Activated CD8-positive, alpha-beta memory T cell treated with anti-CD3 and anti-CD28 coated beads, Interleukin-2, amount 10 ng/mL, durations not matched to agents 7 days and 5 days (primary cell): ENCODE measurements around the gene ARHGEF33. TPM values are rescaled to one million over a fixed set of nuclear protein-coding genes. Genes with fewer than 3 reads are reported as not detected.
A peak's percentile ranks its signal among the peaks of the same experiment; 100 is the strongest.

Source experiments
- ATAC-seq: fragments of 150-1000 bp; cut with Tn5 transposase; one replicate; pipeline ENCODE4 v1.10.0; 2021; ENCODE audit warnings: moderate library complexity
- CTCF ChIA-PET: fragments of 350-600 bp; sonication (Branson Sonifier 250); formaldehyde crosslinking; loops from one replicate; lab custom pipeline; 2021; ENCODE audit warnings: antibody characterized with exemption; lab: Charles Lee
- DNase-seq: peaks from one replicate; pipeline ENCODE4 v3.0.0-alpha.2; 2020
- H3K27ac Mint-ChIP-seq: one replicate; pipeline ENCODE4 v1.8.0; 2021; ENCODE audit warnings: mild to moderate bottlenecking, mixed read lengths
- H3K27me3 Mint-ChIP-seq: one replicate; pipeline ENCODE4 v1.8.0; 2021; ENCODE audit warnings: mixed read lengths
- H3K36me3 Mint-ChIP-seq: one replicate; pipeline ENCODE4 v1.8.0; 2021; ENCODE audit warnings: mild to moderate bottlenecking, mixed read lengths
- H3K4me1 Mint-ChIP-seq: one replicate; pipeline ENCODE4 v1.8.0; 2021; ENCODE audit warnings: mixed read lengths
- H3K4me3 Mint-ChIP-seq: one replicate; pipeline ENCODE4 v1.8.0; 2021; ENCODE audit warnings: mild to moderate bottlenecking, moderate library complexity, mixed read lengths
- H3K9me3 Mint-ChIP-seq: one replicate; pipeline ENCODE4 v1.8.0; 2022; ENCODE audit warnings: low read depth, mixed read lengths
- total RNA-seq, 2 experiments: library from RNA; stranded (reverse); gene quantifications; one replicate each; pipeline ENCODE4 v1.2.3, GENCODE V29; 2021

ARHGEF33 gene
- total RNA-seq, 2 experiments from 2014 or later: 0.59 to 1.0 TPM

GRCh38 chr2:38948995-38949394, 59.3 kb downstream of the ARHGEF33 start:
- no peak overlapping the region for H3K4me3 Mint-ChIP-seq
- H3K4me1 Mint-ChIP-seq: no peaks in the 10 kb centered on the region
- H3K36me3 Mint-ChIP-seq: no peaks in the 10 kb centered on the region
- CTCF ChIA-PET: interaction anchor here (0.8 to 5.7 kb wide), 7 partner anchors 10 to 296 kb away, joined by 3 to 129 read pairs (median 4); no protein-coding TSS in a partner anchor
- H3K27ac Mint-ChIP-seq: no peak overlapping the region
- peaks cover 8% of the 10 kb centered on the region for H3K27me3 Mint-ChIP-seq
- no peaks in the 10 kb centered on the region for H3K9me3 Mint-ChIP-seq
- no peak for DNase-seq
- no peak for ATAC-seq

GRCh38 chr2:38951766-38952165, 62.1 kb downstream of the ARHGEF33 start:
- H3K9me3 Mint-ChIP-seq: no peaks in the 10 kb centered on the region
- H3K4me1 Mint-ChIP-seq: no peaks in the 10 kb centered on the region

GRCh38 chr2:38957972-38958371, 68.3 kb downstream of the ARHGEF33 start:
- Mint-ChIP-seq H3K4me1 (peaks cover 7% of the 10 kb centered on the region), H3K27ac (no peak overlapping the region), H3K27me3 (peaks cover 57% of the 10 kb centered on the region), H3K9me3 (no peaks in the 10 kb centered on the region), H3K36me3 (no peaks in the 10 kb centered on the region), H3K4me3 (no peak overlapping the region)
- CTCF ChIA-PET: interaction anchor here (1.1 to 2.1 kb wide), 2 partner anchors 9 to 11 kb away, joined by 3 to 7 read pairs; no protein-coding TSS in a partner anchor
- ATAC-seq: no peak
- no peak for DNase-seq

More at GRCh38 chr2:38951766-38952165, 62.1 kb downstream of the ARHGEF33 start:
- Mint-ChIP-seq H3K36me3 (no peaks in the 10 kb centered on the region), H3K27me3 (peaks cover 20% of the 10 kb centered on the region), H3K4me3 (no peak overlapping the region), H3K27ac (no peak overlapping the region)
- DNase-seq (no peak), ATAC-seq (no peak)
- CTCF ChIA-PET: interaction anchor here (1.0 kb wide), 1 partner anchor 276 kb away, joined by 4 read pairs; no protein-coding TSS in a partner anchor

GRCh38 chr2:38959466-38959865, 69.8 kb downstream of the ARHGEF33 start:
- no peaks in the 10 kb centered on the region for H3K36me3 Mint-ChIP-seq
- H3K27ac Mint-ChIP-seq: no peak overlapping the region
- ATAC-seq: no peak
- H3K4me3 Mint-ChIP-seq: peak overlapping the region; percentile 57
- CTCF ChIA-PET: interaction anchor here (1.3 to 2.2 kb wide), 4 partner anchors 10 to 272 kb away, joined by 4 to 15 read pairs (median 8); no protein-coding TSS in a partner anchor
- H3K27me3 Mint-ChIP-seq: peaks cover 52% of the 10 kb centered on the region
- H3K9me3 Mint-ChIP-seq: no peaks in the 10 kb centered on the region
- no peak for DNase-seq
- peaks cover 7% of the 10 kb centered on the region for H3K4me1 Mint-ChIP-seq

GRCh38 chr2:38959938-38960608, 70.4 kb downstream of the ARHGEF33 start:
- H3K27ac Mint-ChIP-seq: no peak overlapping the region
- peak overlapping the region; percentile 44 for H3K4me3 Mint-ChIP-seq
- H3K27me3 Mint-ChIP-seq: peaks cover 49% of the 10 kb centered on the region
- CTCF ChIA-PET: interaction anchor here (1.0 to 2.2 kb wide), 6 partner anchors 11 to 272 kb away, joined by 4 to 15 read pairs (median 6); no protein-coding TSS in a partner anchor
- no peaks in the 10 kb centered on the region for H3K9me3 Mint-ChIP-seq
- DNase-seq (peak; percentile 84), ATAC-seq (peak; percentile 100)
- H3K4me1 Mint-ChIP-seq: peaks cover 7% of the 10 kb centered on the region
- H3K36me3 Mint-ChIP-seq: no peaks in the 10 kb centered on the region

GRCh38 chr2:38960609-38961320, 71.1 kb downstream of the ARHGEF33 start:
- H3K4me1 Mint-ChIP-seq: peaks cover 7% of the 10 kb centered on the region
- CTCF ChIA-PET: interaction anchor here (0.8 to 2.2 kb wide), 6 partner anchors 11 to 271 kb away, joined by 3 to 15 read pairs (median 4); no protein-coding TSS in a partner anchor
- H3K4me3 Mint-ChIP-seq: peak overlapping the region; percentile 44
- DNase-seq (no peak), ATAC-seq (peak; percentile 40)
- H3K27ac Mint-ChIP-seq: no peak overlapping the region
- no peaks in the 10 kb centered on the region for H3K36me3 Mint-ChIP-seq
- H3K27me3 Mint-ChIP-seq: peaks cover 48% of the 10 kb centered on the region
- H3K9me3 Mint-ChIP-seq: no peaks in the 10 kb centered on the region

GRCh38 chr2:38966006-38966405, 76.3 kb downstream of the ARHGEF33 start:
- H3K4me3 Mint-ChIP-seq: no peak overlapping the region
- H3K36me3 Mint-ChIP-seq: no peaks in the 10 kb centered on the region
- ATAC-seq (no peak), DNase-seq (no peak)
- H3K27me3 Mint-ChIP-seq: peaks cover 16% of the 10 kb centered on the region
- no peaks in the 10 kb centered on the region for H3K9me3 Mint-ChIP-seq
- CTCF ChIA-PET: no interaction called here
- H3K27ac Mint-ChIP-seq: no peak overlapping the region
- peaks cover 2% of the 10 kb centered on the region for H3K4me1 Mint-ChIP-seq

- no peaks in the 10 kb centered on the region for H3K4me1 Mint-ChIP-seq
- CTCF ChIA-PET: no interaction called here
- peaks cover 10% of the 10 kb centered on the region for H3K27me3 Mint-ChIP-seq
- H3K27ac Mint-ChIP-seq: no peak overlapping the region
- no peaks in the 10 kb centered on the region for H3K9me3 Mint-ChIP-seq
- H3K4me3 Mint-ChIP-seq: no peak overlapping the region
- no peak for DNase-seq
- no peak for ATAC-seq
- H3K36me3 Mint-ChIP-seq: no peaks in the 10 kb centered on the region
Measured at GRCh38 chr2:38966678-38967077, 77.0 kb downstream of the ARHGEF33 start.

GRCh38 chr2:38968021-38968420, 78.3 kb downstream of the ARHGEF33 start:
- Mint-ChIP-seq H3K36me3 (no peaks in the 10 kb centered on the region), H3K27ac (no peak overlapping the region), H3K27me3 (peaks cover 4% of the 10 kb centered on the region), H3K4me3 (no peak overlapping the region), H3K4me1 (no peaks in the 10 kb centered on the region), H3K9me3 (no peaks in the 10 kb centered on the region)
- ATAC-seq (no peak), DNase-seq (no peak)
- CTCF ChIA-PET: no interaction called here

- no peaks in the 10 kb centered on the region for H3K36me3 Mint-ChIP-seq
- no peaks in the 10 kb centered on the region for H3K9me3 Mint-ChIP-seq
- H3K4me1 Mint-ChIP-seq: no peaks in the 10 kb centered on the region
- H3K4me3 Mint-ChIP-seq: no peak overlapping the region
- H3K27ac Mint-ChIP-seq: no peak overlapping the region
- DNase-seq (no peak), ATAC-seq (no peak)
- CTCF ChIA-PET: interaction anchor here (1.1 to 1.4 kb wide), 2 partner anchors 11 to 23 kb away, joined by 4 read pairs; no protein-coding TSS in a partner anchor
- H3K27me3 Mint-ChIP-seq: no peaks in the 10 kb centered on the region
Measured at GRCh38 chr2:38971377-38971776, 81.7 kb downstream of the ARHGEF33 start.

- Mint-ChIP-seq H3K36me3 (no peaks in the 10 kb centered on the region), H3K27ac (no peak overlapping the region), H3K27me3 (no peaks in the 10 kb centered on the region), H3K4me3 (no peak overlapping the region), H3K9me3 (no peaks in the 10 kb centered on the region), H3K4me1 (no peaks in the 10 kb centered on the region)
- ATAC-seq (no peak), DNase-seq (no peak)
- CTCF ChIA-PET: no interaction called here
Measured at GRCh38 chr2:38973266-38973665, 83.6 kb downstream of the ARHGEF33 start.

- Mint-ChIP-seq H3K27ac (no peak overlapping the region), H3K9me3 (no peaks in the 10 kb centered on the region), H3K4me1 (no peaks in the 10 kb centered on the region), H3K4me3 (no peak overlapping the region), H3K27me3 (no peaks in the 10 kb centered on the region), H3K36me3 (peaks cover 1% of the 10 kb centered on the region)
- DNase-seq: no peak
- ATAC-seq: no peak
- CTCF ChIA-PET: interaction anchor here (1.8 kb wide), 1 partner anchor 27 kb away, joined by 5 read pairs; no protein-coding TSS in a partner anchor
Measured at GRCh38 chr2:38975042-38975441, 85.4 kb downstream of the ARHGEF33 start.

- no peak for ATAC-seq
- H3K36me3 Mint-ChIP-seq: peaks cover 1% of the 10 kb centered on the region
- H3K4me3 Mint-ChIP-seq: no peak overlapping the region
- CTCF ChIA-PET: no interaction called here
- H3K9me3 Mint-ChIP-seq: no peaks in the 10 kb centered on the region
- H3K27me3 Mint-ChIP-seq: no peaks in the 10 kb centered on the region
- DNase-seq: no peak
- no peaks in the 10 kb centered on the region for H3K4me1 Mint-ChIP-seq
- H3K27ac Mint-ChIP-seq: no peak overlapping the region
Measured at GRCh38 chr2:38977047-38977446, 87.4 kb downstream of the ARHGEF33 start.
